ENCODE results near the gene SZT2.

The SZT2 gene

DNA sequence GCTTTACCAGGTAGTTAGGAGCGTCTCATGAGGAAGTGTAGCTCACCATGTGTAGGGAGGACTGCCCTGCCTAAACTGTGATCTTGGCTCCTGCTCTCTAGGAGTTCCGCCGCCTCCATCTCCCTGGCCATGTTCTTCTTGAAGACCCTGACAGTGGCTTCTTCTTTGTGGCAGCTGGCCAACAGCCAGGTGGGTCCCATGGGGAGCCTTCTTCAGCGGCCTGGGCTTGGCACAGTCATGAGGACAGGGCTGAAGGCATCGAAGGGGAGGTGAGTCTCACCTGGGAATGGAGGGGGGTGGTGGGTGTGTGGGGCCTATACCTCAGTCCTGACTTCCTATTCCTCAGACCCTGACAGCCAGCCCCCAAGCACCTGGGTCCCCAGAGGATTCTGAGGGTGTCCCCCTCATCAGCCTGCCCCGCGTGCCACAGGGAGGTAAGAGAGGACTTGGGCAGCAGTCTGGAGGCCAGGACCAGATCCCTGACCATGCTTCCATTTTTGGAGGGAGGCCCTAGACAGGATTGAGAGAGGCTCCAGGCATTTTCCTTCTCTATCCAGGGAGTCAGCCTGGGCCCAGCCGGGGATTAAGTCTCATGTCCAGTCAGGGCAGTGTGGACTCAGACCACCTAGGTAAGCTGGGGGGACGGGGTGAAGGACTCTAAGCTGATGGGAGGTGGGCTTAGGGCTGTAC is 42.6 kb downstream of the SZT2 start:
- Histone ChIP-seq H3K9me3 (ENCODE audit: control insufficient read depth, low read length) (no peaks in the 10 kb centered on the region), H3K27ac (ENCODE audit: insufficient read depth, low read depth, low read length, poor library complexity, severe bottlenecking) (no peak overlapping the region), H3K4me3 (ENCODE audit: insufficient read depth, low read depth, low read length) (no peak overlapping the region), H3K4me1 (ENCODE audit: control insufficient read depth, insufficient read depth, low read length) (peaks cover 22% of the 10 kb centered on the region), H3K36me3 (ENCODE audit: control insufficient read depth, insufficient read depth, low read length) (peaks cover 34% of the 10 kb centered on the region), H3K27me3 (ENCODE audit: control insufficient read depth, insufficient read depth, low read length, poor library complexity, severe bottlenecking) (no peaks in the 10 kb centered on the region)
- 93 to 96% methylated on average over 8 to 9 of the region's 9 CpGs for WGBS, 2 experiments

DNA sequence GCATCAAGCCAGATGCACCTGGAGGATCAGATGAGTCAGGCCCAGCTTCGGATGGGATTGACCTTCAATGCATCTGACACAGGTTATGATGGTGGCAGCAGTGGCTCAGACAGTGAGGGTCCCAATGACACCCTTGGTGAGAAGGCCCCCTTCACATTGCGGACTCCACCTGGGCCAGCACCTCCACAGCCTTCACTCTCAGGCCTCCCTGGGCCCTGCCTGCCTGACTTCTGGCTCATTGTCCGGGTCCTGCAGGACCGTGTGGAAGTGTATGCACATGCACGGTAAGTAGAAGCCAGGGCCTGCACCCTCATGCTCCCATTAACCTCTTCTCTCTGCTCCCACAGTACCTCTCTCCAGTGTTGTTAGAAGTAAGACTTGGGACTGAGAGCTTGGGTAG is 43.2 kb downstream of the SZT2 start:
- H3K9me3 ChIP-seq (ENCODE audit: control insufficient read depth, low read length) = no peaks in the 10 kb centered on the region
- no peaks in the 10 kb centered on the region for H3K27me3 ChIP-seq (ENCODE audit: control insufficient read depth, insufficient read depth, low read length, poor library complexity, severe bottlenecking)
- WGBS, 2 experiments = 95 to 96% methylated on average over 5 of the region's 5 CpGs
- no peak overlapping the region for H3K27ac ChIP-seq (ENCODE audit: insufficient read depth, low read depth, low read length, poor library complexity, severe bottlenecking)
- H3K36me3 ChIP-seq (ENCODE audit: control insufficient read depth, insufficient read depth, low read length) = peaks cover 28% of the 10 kb centered on the region
- peaks cover 26% of the 10 kb centered on the region for H3K4me1 ChIP-seq (ENCODE audit: control insufficient read depth, insufficient read depth, low read length)
- H3K4me3 ChIP-seq (ENCODE audit: insufficient read depth, low read depth, low read length) = no peak overlapping the region

DNA sequence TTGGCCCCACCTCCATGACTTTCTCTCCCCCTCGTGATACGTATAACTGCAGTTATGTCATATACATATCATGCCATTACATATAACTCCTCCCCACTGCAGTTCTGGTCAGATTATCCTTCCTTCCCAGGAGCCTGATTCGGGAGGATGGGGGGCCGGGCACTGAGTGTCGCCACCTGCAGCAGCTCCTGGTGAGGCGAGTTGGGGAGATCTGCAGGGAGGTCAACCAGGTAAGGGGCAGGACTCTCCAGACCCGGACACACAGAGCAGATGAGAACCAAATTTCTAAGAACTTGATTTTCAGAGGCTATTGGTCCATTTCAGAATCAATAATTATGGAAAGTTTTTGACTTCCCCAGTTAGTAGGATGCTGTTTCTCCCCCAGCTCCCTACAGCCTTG is 44.6 kb downstream of the SZT2 start:
- H3K36me3 ChIP-seq (ENCODE audit: control insufficient read depth, insufficient read depth, low read length) = peaks cover 24% of the 10 kb centered on the region
- 93 to 94% methylated on average over 7 of the region's 7 CpGs for WGBS, 2 experiments
- no peak overlapping the region for H3K4me3 ChIP-seq (ENCODE audit: insufficient read depth, low read depth, low read length)
- no peaks in the 10 kb centered on the region for H3K27me3 ChIP-seq (ENCODE audit: control insufficient read depth, insufficient read depth, low read length, poor library complexity, severe bottlenecking)
- H3K9me3 ChIP-seq (ENCODE audit: control insufficient read depth, low read length) = no peaks in the 10 kb centered on the region
- peaks cover 26% of the 10 kb centered on the region for H3K4me1 ChIP-seq (ENCODE audit: control insufficient read depth, insufficient read depth, low read length)
- H3K27ac ChIP-seq (ENCODE audit: insufficient read depth, low read depth, low read length, poor library complexity, severe bottlenecking) = no peak overlapping the region

DNA sequence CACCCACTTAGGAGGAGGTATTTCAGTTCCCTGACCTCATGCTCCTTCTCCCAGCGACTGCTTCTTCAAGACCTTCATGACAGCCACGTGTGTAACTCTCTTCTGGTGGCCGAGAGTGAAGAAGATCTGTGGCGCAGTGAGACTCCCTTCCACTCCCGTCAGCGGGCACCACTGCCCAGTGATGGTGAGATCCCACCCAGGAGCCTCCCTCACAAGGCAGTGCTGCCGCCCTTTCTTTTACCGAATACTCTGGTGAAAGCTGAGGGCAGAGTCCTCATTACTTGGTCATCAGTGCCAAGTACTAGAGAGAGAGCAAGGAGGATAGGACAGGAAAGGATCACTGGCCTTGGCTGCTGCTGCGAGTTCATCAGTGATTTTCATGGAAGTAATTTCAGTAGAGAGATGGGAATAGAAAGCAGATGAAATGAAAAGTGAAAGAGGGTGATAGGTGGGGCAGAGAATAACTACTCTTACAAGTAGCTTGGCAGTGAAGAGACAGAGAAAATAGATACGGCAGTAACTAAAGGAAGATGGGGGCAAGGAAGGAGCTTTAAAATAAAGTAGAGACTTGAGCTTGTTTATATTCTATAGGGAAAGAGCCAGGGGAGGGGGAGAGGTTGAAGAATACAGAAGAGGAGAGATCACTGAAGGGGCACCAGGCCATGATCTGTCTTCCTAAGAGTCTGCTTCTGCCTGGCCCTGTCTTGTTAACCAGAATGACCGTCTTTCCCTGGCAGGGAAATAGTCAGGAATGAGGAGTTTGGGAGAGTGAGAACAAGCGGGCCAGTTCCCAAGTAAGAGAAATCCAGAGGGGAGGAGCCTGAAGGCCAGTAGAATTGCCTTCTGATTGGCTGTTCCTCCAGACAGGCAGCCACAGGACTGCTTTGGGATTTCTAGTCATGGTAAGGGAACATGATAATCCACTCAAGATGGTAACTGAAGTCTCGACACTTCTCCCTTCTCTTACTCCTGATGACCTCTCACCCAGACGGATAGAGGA is 45.7 kb downstream of the SZT2 start:
- no peaks in the 10 kb centered on the region for H3K9me3 ChIP-seq (ENCODE audit: control insufficient read depth, low read length)
- H3K36me3 ChIP-seq (ENCODE audit: control insufficient read depth, insufficient read depth, low read length) = peaks cover 24% of the 10 kb centered on the region
- H3K27ac ChIP-seq (ENCODE audit: insufficient read depth, low read depth, low read length, poor library complexity, severe bottlenecking) = peak overlapping the region; percentile 71
- no peaks in the 10 kb centered on the region for H3K27me3 ChIP-seq (ENCODE audit: control insufficient read depth, insufficient read depth, low read length, poor library complexity, severe bottlenecking)
- H3K4me3 ChIP-seq (ENCODE audit: insufficient read depth, low read depth, low read length) = no peak overlapping the region
- H3K4me1 ChIP-seq (ENCODE audit: control insufficient read depth, insufficient read depth, low read length) = peaks cover 26% of the 10 kb centered on the region
- WGBS, 2 experiments = 87 to 90% methylated on average over 14 of the region's 14 CpGs

DNA sequence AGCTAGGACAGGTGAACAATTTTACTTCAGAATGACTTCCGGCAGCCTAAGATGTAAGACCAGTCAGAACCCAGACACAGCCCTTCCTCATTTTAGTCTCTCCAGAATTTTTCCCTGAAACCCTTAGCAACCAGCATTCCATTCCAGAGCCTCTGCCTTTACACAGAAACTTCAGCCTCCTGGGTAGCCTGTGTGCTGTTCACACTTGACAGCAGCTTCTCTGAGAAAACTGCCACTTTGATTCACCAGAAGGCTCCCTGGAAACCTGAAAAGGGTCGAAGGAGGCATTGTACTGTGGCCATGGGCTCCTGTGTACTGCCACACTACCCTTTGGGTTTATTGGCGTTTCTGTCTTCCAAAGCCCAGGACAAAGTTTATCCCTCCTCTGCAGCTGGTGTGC is 46.7 kb downstream of the SZT2 start:
- Histone ChIP-seq H3K4me3 (ENCODE audit: insufficient read depth, low read depth, low read length) (no peak overlapping the region), H3K27me3 (ENCODE audit: control insufficient read depth, insufficient read depth, low read length, poor library complexity, severe bottlenecking) (no peaks in the 10 kb centered on the region), H3K36me3 (ENCODE audit: control insufficient read depth, insufficient read depth, low read length) (peaks cover 24% of the 10 kb centered on the region), H3K27ac (ENCODE audit: insufficient read depth, low read depth, low read length, poor library complexity, severe bottlenecking) (peak overlapping the region; percentile 71), H3K9me3 (ENCODE audit: control insufficient read depth, low read length) (no peaks in the 10 kb centered on the region), H3K4me1 (ENCODE audit: control insufficient read depth, insufficient read depth, low read length) (peaks cover 26% of the 10 kb centered on the region)
- WGBS, 2 experiments = 60 to 69% methylated on average over 3 of the region's 3 CpGs

- peak overlapping the region; percentile 28 for H3K27ac ChIP-seq (ENCODE audit: insufficient read depth, low read depth, low read length, poor library complexity, severe bottlenecking)
- no peak overlapping the region for H3K4me3 ChIP-seq (ENCODE audit: insufficient read depth, low read depth, low read length)
- WGBS, 2 experiments = 94% methylated on average over 20 of the region's 20 CpGs
- peaks cover 16% of the 10 kb centered on the region for H3K36me3 ChIP-seq (ENCODE audit: control insufficient read depth, insufficient read depth, low read length)
- H3K9me3 ChIP-seq (ENCODE audit: control insufficient read depth, low read length) = no peaks in the 10 kb centered on the region
- peaks cover 26% of the 10 kb centered on the region for H3K4me1 ChIP-seq (ENCODE audit: control insufficient read depth, insufficient read depth, low read length)
- no peaks in the 10 kb centered on the region for H3K27me3 ChIP-seq (ENCODE audit: control insufficient read depth, insufficient read depth, low read length, poor library complexity, severe bottlenecking)
Measured at GRCh38 chr1:43437031-43437973, 47.6 kb downstream of the SZT2 start.

GRCh38 chr1:43438006-43438405 is 48.3 kb downstream of the SZT2 start:
- H3K4me3 ChIP-seq (ENCODE audit: insufficient read depth, low read depth, low read length) = no peak overlapping the region
- peaks cover 26% of the 10 kb centered on the region for H3K4me1 ChIP-seq (ENCODE audit: control insufficient read depth, insufficient read depth, low read length)
- peaks cover 12% of the 10 kb centered on the region for H3K36me3 ChIP-seq (ENCODE audit: control insufficient read depth, insufficient read depth, low read length)
- no peak overlapping the region for H3K27ac ChIP-seq (ENCODE audit: insufficient read depth, low read depth, low read length, poor library complexity, severe bottlenecking)
- no peaks in the 10 kb centered on the region for H3K9me3 ChIP-seq (ENCODE audit: control insufficient read depth, low read length)
- WGBS, 2 experiments = 89 to 95% methylated on average over 3 of the region's 3 CpGs
- no peaks in the 10 kb centered on the region for H3K27me3 ChIP-seq (ENCODE audit: control insufficient read depth, insufficient read depth, low read length, poor library complexity, severe bottlenecking)

GRCh38 chr1:43438576-43438952 is 48.9 kb downstream of the SZT2 start:
- H3K4me1 ChIP-seq (ENCODE audit: control insufficient read depth, insufficient read depth, low read length) = peaks cover 26% of the 10 kb centered on the region
- no peaks in the 10 kb centered on the region for H3K27me3 ChIP-seq (ENCODE audit: control insufficient read depth, insufficient read depth, low read length, poor library complexity, severe bottlenecking)
- H3K4me3 ChIP-seq (ENCODE audit: insufficient read depth, low read depth, low read length) = no peak overlapping the region
- no peak overlapping the region for H3K27ac ChIP-seq (ENCODE audit: insufficient read depth, low read depth, low read length, poor library complexity, severe bottlenecking)
- no peaks in the 10 kb centered on the region for H3K9me3 ChIP-seq (ENCODE audit: control insufficient read depth, low read length)
- 93 to 97% methylated on average over 8 of the region's 8 CpGs for WGBS, 2 experiments
- H3K36me3 ChIP-seq (ENCODE audit: control insufficient read depth, insufficient read depth, low read length) = peaks cover 10% of the 10 kb centered on the region

DNA sequence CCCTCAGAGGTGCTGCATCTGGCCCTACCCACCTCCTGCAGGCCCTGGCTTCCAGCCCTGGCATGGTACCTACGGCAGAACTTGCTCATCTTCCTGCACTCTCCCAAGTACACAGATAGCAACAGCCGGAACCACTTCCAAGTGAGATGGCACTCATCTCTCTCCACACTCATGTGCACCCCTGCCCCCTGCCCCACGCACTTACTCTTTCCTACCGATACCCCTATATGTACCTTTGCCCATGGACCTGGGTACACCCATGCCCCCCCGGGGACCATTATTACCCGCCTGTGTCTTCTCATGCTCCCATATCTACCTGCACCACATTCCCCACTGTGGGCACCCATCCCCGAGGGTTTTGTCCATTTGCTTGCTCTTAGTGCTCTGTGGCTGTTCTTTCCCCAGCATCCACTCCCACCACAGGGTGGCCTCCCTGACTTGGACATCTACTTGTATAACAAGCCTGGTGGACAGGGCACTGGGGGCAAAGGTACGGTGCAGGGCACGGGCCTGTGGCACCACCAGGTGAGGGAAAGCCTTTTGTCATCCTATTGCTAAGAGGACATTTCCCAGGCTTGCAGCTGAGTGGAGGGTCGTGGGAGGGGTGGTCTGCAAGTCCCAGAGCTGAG is 49.4 kb downstream of the SZT2 start:
- Histone ChIP-seq H3K27me3 (ENCODE audit: control insufficient read depth, insufficient read depth, low read length, poor library complexity, severe bottlenecking) (no peaks in the 10 kb centered on the region), H3K4me3 (ENCODE audit: insufficient read depth, low read depth, low read length) (no peak overlapping the region), H3K27ac (ENCODE audit: insufficient read depth, low read depth, low read length, poor library complexity, severe bottlenecking) (no peak overlapping the region), H3K4me1 (ENCODE audit: control insufficient read depth, insufficient read depth, low read length) (peaks cover 26% of the 10 kb centered on the region), H3K36me3 (ENCODE audit: control insufficient read depth, insufficient read depth, low read length) (peaks cover 10% of the 10 kb centered on the region), H3K9me3 (ENCODE audit: control insufficient read depth, low read length) (no peaks in the 10 kb centered on the region)
- 94 to 95% methylated on average over 10 of the region's 10 CpGs for WGBS, 2 experiments
